Measurements from ENCODE around the gene TESK2.
"Not testable (repeated sequence)": the region's sequence is repeated elsewhere in the genome, so short reads cannot be mapped to it uniquely, and the experiment has no call there.

Gene TESK2

DNA sequence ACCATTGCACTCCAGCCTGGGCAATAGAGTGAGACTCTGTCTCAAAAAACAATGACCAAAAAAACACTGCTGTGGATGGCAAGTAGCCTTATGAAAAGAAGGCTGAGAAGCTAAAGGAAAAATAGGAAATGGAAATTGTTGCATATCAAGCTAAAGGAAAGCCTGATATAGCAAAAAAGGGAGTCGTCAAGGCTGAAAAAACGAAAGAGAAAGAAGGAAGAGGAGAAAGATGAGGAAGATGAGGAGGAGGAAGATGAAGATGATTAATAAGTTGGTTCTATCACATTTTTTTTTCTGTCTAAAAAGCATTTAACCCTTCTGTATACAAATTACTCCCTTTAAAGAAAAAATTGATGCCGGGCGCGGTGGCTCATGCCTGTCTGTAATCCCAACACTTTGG is 40.9 kb upstream of the TESK2 start:
- TF ChIP-seq, protein P1, sequence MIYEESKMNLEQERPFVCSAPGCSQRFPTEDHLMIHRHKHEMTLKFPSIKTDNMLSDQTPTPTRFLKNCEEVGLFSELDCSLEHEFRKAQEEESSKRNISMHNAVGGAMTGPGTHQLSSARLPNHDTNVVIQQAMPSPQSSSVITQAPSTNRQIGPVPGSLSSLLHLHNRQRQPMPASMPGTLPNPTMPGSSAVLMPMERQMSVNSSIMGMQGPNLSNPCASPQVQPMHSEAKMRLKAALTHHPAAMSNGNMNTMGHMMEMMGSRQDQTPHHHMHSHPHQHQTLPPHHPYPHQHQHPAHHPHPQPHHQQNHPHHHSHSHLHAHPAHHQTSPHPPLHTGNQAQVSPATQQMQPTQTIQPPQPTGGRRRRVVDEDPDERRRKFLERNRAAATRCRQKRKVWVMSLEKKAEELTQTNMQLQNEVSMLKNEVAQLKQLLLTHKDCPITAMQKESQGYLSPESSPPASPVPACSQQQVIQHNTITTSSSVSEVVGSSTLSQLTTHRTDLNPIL (CRISPR knock-in tag; IDR thresholded peaks at IDR 0.05; ENCODE audit: low read depth), result no peak
- TF ChIP-seq ZNF565 (CRISPR knock-in tag; conservative IDR thresholded peaks at IDR 0.05; ENCODE audit: low read depth) (no peak), SNAI2 (CRISPR knock-in tag; IDR thresholded peaks at IDR 0.05) (no peak), POU6F1 (CRISPR knock-in tag; IDR thresholded peaks at IDR 0.05; ENCODE audit: borderline replicate concordance, low read depth) (no peak)
- ATAC-seq, result no peak

GRCh38 chr1:45530632-45531135 is 39.7 kb upstream of the TESK2 start:
- TF ChIP-seq ZNF70 (CRISPR knock-in tag; IDR thresholded peaks at IDR 0.05), result no peak
- TF ChIP-seq BACH2 (CRISPR knock-in tag; IDR thresholded peaks at IDR 0.05; ENCODE audit: borderline replicate concordance), result no peak
- TF ChIP-seq RARB (CRISPR knock-in tag; IDR thresholded peaks at IDR 0.05), result no peak
- no peak for TF ChIP-seq CSDC2 (CRISPR knock-in tag; IDR thresholded peaks at IDR 0.05)
- TF ChIP-seq GLIS3 (CRISPR knock-in tag; IDR thresholded peaks at IDR 0.05), result no peak
- no peak for TF ChIP-seq ZFP30 (CRISPR knock-in tag; IDR thresholded peaks at IDR 0.05)
- no peak for TF ChIP-seq TOX (CRISPR knock-in tag; IDR thresholded peaks at IDR 0.05; ENCODE audit: borderline replicate concordance)
- no peak for TF ChIP-seq SNAI2 (CRISPR knock-in tag; IDR thresholded peaks at IDR 0.05)
- TF ChIP-seq, protein P1 (CRISPR knock-in tag; IDR thresholded peaks at IDR 0.05; ENCODE audit: low read depth), result no peak
- no peak for TF ChIP-seq POU6F1 (CRISPR knock-in tag; IDR thresholded peaks at IDR 0.05; ENCODE audit: borderline replicate concordance, low read depth)
- TF ChIP-seq ZNF565 (CRISPR knock-in tag; conservative IDR thresholded peaks at IDR 0.05; ENCODE audit: low read depth), result no peak
- TF ChIP-seq, protein P2, sequence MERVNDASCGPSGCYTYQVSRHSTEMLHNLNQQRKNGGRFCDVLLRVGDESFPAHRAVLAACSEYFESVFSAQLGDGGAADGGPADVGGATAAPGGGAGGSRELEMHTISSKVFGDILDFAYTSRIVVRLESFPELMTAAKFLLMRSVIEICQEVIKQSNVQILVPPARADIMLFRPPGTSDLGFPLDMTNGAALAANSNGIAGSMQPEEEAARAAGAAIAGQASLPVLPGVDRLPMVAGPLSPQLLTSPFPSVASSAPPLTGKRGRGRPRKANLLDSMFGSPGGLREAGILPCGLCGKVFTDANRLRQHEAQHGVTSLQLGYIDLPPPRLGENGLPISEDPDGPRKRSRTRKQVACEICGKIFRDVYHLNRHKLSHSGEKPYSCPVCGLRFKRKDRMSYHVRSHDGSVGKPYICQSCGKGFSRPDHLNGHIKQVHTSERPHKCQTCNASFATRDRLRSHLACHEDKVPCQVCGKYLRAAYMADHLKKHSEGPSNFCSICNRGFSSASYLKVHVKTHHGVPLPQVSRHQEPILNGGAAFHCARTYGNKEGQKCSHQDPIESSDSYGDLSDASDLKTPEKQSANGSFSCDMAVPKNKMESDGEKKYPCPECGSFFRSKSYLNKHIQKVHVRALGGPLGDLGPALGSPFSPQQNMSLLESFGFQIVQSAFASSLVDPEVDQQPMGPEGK (CRISPR knock-in tag; IDR thresholded peaks at IDR 0.05; ENCODE audit: borderline replicate concordance), result no peak
- TF ChIP-seq ESRRG (CRISPR knock-in tag; IDR thresholded peaks at IDR 0.05), result no peak
- TF ChIP-seq TCF4 (CRISPR knock-in tag; IDR thresholded peaks at IDR 0.05; ENCODE audit: borderline replicate concordance), result no peak
- TF ChIP-seq, protein P3, sequence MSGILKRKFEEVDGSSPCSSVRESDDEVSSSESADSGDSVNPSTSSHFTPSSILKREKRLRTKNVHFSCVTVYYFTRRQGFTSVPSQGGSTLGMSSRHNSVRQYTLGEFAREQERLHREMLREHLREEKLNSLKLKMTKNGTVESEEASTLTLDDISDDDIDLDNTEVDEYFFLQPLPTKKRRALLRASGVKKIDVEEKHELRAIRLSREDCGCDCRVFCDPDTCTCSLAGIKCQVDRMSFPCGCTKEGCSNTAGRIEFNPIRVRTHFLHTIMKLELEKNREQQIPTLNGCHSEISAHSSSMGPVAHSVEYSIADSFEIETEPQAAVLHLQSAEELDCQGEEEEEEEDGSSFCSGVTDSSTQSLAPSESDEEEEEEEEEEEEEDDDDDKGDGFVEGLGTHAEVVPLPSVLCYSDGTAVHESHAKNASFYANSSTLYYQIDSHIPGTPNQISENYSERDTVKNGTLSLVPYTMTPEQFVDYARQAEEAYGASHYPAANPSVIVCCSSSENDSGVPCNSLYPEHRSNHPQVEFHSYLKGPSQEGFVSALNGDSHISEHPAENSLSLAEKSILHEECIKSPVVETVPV (CRISPR knock-in tag; IDR thresholded peaks at IDR 0.05), result no peak
- no peak for ATAC-seq

DNA sequence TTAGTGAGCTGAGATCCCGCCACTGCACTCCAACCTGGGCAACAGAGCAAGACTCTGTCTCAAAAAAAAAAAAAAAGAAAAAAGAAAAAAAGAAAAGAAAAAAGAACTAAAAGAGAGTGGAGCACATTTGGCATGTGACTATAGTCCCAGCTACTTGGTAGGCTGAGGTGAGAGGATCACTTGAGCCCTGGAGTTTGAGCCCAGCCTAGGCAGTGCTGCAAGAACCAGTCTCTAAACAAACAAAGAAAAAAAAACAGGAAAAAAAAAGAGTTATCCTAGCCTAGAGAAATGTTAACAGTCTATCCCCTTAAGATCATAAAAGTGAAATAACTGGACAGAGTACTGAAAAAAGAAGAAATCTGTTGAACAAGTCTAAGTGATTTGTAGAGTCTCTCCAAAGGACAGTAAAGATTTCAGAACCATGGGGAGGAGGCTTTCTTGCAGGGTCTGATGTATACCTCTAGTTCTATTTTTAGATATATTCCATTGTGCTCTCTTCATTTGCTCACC is 35.2 kb upstream of the TESK2 start:
- ATAC-seq, result no peak
- TF ChIP-seq ZFP3 (CRISPR knock-in tag; IDR thresholded peaks at IDR 0.05) (no peak), TOX (CRISPR knock-in tag; IDR thresholded peaks at IDR 0.05; ENCODE audit: borderline replicate concordance) (no peak)
- TF ChIP-seq, protein P2 (CRISPR knock-in tag; IDR thresholded peaks at IDR 0.05; ENCODE audit: borderline replicate concordance), result no peak

GRCh38 chr1:45523975-45524374 is 33.0 kb upstream of the TESK2 start:
- not testable (repeated sequence) for ATAC-seq

DNA sequence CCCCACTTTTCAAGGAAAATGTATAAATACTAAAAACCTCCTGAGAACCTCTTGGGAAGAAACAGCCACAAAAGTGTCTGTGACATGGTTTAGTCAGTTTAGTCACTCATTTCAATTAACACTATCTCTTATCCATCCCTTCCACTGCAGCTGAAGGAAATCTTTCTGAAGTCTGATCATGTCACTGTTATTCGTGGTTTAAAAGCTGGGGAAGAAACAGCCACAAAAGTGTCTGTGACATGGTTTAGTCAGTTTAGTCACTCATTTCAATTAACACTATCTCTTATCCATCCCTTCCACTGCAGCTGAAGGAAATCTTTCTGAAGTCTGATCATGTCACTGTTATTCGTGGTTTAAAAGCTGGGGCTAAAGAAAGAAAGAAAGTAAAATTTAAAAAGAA is 32.6 kb upstream of the TESK2 start:
- ATAC-seq, result not testable (repeated sequence)
